NCI-H1436 treated with DMSO at 0.1 percent for 48 hours (cell line): ENCODE data around the gene ZCCHC14.
A peak's percentile ranks its signal among the peaks of the same experiment; 100 is the strongest.
"Not testable (repeated sequence)": the region's sequence is repeated elsewhere in the genome, so short reads cannot be mapped to it uniquely, and the experiment has no call there.

ENCODE experiments used
- DNase-seq: peaks from one replicate; lab custom pipeline; 2025; lab: John Stamatoyannopoulos, UW

The ZCCHC14 gene

DNA sequence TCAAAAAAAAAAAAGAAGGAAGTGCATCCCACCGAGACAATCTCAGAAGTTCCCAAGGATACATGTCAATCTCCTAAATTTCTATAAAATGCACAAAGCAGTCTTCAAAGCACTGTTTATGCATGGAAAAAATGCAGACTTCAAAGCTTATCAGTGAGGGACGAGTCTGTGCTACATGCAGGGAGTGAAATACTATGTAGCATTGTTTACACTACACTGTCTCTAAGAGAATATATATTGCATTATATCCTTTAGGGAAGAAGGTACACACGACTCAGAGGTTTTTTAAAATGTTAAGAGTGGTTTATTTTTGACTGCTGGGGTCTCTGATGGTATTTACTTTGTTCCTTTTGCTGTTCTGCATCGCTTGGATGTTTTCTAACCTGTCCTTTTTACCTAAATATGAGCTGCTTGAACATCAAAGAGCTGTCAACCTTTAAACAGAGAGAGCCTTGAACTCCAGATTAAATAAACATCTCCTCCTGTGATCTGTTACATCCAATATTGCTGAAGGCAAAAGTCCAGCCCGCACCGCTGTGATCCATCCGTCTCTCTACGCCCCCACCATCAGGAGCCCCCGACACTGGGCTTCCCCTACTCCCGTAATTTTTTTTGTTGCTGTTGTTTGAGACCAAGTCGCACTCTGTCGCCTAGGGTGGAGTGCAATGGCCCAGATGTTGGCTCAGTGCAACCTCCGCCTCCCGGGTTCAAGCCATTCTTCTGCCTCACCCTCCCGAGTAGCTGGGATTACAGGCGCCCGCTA lies 110.6 kb downstream of the ZCCHC14 start:
- no peak for DNase-seq

DNA sequence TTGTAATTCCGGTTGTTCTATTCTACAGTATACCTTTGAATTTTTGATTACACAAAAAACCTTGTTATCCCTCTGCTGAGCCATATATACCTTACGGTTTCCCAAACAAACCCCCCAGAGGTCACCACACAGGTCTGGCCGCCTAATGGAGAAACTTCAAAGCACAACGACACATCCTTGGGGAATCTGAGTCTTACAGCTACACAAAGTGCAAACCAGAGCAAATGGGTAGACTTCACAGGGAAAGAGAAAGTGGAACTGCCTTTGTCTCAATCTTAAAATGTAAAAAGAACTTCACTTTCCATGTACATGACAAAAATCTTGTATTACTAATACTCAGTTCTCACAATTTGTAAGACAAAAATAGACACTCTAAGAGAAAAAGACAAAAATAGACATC lies 111.9 kb downstream of the ZCCHC14 start:
- DNase-seq: no peak

DNA sequence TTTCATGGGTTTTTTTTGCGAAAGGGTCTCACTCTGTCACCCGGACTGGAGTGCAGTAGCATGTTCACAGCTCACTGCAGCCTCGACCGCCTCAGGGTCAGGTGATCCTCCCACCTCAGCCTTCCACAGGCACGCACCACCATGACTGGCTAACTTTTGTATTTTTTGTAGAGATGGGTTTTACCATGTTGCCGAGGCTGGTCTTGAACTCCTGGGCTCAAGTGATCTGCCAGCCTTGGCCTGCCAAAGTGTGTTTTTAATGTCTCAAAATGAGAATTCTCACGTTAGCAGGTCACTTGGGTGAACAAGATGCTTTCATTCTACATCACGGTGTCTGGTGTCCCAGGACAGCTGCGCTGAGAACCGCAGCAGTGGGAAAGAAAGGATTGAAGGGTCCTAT lies 112.4 kb downstream of the ZCCHC14 start:
- no peak for DNase-seq

DNA sequence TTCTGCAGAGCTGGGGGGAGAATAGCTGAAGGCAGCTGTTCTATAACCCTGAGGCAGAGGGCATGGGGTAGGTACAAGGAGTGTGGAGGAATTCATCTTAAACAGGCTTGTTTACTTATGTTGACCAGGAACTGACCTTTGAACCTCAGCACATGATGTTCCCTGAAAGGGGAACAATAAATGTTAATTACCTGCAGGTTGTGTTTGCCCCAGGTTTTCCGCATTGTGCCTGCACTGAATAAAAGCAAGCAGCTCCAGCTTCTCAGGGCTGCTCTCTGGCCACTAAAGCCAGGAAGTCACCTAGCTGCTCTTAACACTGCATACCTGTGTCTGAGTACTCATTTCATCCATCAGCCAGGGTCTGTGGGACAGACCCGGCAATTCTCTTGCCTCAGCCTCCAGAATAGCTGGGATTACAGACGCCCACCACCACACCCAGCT lies 113.5 kb downstream of the ZCCHC14 start:
- DNase-seq: not testable (repeated sequence)

DNA sequence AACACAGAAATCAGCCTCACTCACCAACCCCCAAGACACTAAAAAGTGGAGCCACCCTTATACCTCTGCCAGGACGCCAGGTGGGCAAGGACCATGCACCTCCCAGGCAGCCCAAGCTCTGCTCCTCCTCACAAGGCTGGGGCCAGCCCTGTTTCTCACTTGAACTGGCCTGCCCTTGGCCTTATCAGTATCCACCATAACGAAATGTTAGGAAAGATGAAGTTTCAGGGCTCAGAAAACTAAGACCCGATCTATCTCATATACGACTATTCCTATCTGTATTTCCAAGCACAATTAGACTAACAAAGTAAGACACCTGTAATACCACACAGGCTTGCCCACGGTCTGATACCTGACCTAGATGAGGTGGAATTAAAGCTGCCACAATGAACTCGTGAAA lies 116.2 kb downstream of the ZCCHC14 start:
- no peak for DNase-seq

DNA sequence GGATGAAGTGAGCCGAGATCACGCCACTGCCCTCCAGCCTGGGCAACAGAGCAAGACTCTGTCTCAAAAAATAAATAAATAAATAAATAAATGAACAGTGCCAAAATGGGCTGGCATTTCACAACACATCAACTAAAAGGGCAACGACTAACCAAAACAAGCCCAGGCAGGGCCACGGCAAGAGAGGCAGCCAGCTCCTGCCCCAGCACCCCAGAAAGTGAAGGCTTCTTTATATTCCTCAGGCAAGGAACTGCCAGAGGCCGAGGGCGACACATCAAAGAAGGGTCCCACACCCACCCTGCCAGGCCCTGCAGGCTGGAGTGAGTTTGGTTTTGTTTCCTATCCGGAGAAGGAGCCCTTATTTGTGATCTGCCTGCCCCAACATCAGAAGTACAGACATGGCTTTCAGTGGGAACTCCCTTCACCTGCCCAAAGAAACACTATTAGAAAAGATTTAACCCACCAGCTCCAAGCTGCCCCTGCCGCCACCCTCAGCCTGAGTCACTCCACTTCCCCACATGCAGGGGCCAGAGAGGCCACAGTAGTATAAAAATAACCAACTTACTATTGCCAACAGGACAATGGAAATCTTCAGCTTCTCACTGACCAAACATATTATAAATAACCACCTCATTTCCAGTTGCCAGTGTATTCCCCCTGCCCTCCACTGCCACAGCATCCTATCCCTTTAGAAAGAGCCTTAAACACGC lies 117.2 kb downstream of the ZCCHC14 start:
- no peak for DNase-seq

DNA sequence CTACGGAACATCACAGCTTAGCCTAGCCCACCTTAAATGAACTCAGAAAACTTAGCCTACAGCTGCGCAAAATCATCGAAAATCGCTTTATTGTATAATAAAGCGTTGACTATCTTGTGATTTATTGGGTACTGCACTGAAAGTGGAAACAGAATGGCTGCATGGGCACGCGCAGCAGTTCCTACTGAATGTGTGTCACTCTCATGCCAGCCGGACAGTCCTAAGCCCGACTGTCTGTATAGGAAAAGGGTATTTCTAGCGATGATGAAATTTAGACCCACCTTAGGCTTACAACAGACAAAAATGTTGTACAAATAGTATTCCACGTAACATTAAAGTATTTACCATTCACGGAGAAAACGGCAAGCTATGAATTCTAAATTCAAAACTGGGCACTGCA lies 118.5 kb downstream of the ZCCHC14 start:
- DNase-seq: no peak

DNA sequence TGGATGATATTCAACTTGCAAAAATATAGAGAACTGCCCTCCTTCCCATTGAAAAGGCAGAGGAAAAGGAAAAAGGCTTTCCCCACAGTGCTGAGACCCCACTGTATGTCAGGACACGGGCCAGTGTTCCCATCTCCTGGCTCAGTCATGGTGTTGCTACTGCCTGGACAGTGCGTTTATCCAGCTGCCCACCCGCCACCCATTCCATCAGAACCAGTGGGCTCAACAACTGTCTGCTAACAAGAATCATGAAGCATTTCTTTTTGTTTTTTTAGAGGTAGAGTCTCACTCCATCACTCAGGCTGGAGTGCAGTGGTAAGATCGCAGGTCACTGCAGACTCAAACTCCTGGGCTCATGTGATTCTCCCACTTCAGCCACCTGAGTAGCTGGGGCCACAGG lies 120.5 kb downstream of the ZCCHC14 start:
- no peak for DNase-seq

DNA sequence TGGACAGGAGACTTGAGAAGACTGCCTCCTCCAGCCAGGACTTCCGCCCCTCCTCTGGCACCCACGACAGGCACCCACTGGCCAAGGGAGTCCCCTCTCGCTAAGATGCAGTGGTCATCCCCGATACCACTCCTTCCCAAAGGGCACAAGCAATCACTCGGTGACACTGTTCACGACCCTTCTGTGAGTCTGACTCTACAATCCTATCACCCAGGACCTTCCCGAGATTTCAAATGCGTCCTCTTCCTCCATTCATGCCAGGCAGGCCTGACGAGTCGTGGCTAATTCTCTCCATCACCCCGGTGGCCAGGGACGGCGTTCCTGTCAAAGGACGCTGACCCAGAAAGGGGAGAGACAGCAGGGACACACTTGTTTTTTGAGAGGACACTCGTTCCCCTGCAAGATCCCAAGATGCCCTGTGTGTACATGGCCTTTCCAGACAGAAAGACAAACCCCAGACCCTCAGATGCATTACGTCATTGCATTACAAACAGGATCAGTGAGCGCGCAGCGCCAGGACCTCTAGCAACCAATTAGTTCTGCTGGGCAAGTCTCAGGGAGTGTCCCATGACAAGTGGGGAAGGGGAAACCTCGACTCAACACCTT lies 121.5 kb downstream of the ZCCHC14 start:
- no peak for DNase-seq

DNA sequence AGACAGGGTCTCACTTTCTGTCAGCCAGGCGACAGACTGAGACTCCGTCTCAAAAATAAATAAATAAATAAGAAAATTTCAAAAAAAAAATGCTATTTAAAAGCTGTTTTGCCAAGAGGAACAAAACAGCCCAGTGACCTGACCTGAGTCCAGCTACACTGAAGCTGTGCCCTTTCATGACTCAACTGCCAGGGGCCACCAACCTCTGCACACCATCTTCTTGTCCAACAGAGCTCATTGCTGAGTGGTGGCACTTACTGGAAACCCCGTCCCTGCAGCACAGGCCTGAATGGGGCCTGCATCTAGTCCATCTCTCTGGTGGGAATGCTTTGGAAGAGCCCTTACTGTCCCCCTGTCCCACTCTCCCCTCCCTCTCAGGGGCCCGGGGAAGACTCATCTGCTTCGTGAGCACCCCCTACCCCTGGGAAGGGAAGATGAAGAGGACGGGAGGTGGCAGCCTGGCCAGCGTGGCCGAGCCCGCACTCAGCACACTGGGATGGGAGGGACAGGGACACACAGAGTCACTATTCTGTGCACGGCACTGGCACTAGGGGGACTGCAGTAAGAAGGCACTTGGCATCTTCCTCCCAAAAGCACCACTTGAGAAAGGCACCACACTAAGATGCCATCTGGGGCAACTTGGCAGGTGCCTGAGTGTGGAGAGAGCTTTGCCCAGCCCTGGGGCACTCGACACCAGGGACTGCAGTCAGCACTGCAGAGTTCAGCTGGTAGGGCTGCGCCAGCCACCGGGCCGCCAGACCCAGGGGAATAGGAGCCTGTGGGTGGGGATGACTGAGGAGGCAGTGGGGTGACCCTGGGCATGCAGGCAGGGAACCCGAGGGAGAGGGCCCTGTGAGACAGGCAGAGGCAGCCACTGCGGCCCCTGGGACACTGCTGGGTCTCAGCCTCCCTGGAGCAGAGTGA lies 122.8 kb downstream of the ZCCHC14 start:
- no peak for DNase-seq

DNA sequence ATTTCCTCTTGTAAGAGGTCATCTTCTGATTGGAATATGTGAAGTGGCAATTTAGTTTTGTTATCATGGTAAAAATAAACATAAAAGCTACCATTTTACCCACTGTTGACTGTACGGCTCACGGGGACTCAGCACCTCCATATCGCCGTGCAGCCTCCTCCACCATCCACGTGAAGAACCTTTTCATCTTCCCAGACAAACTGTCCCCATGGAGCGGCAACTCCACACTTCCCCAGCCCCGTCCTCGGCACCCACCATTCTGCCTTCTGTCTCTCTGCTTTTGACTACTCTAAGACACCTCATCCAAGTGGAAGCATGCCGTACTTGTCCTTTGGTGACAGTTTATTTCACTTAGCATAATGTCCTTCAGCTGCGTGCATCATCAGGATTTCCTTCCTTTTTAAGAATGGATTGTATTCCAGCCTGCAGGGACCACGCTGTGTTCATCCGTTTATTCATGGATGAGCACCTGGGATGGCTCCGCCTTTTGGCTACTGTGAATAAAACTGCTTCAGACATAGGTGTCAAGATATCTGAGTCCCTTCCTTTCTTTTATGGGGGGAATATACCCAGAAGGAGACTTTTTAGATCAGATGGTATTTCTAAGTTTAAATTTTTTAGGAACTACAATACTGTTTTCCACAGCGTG lies 123.6 kb downstream of the ZCCHC14 start:
- no peak for DNase-seq

DNA sequence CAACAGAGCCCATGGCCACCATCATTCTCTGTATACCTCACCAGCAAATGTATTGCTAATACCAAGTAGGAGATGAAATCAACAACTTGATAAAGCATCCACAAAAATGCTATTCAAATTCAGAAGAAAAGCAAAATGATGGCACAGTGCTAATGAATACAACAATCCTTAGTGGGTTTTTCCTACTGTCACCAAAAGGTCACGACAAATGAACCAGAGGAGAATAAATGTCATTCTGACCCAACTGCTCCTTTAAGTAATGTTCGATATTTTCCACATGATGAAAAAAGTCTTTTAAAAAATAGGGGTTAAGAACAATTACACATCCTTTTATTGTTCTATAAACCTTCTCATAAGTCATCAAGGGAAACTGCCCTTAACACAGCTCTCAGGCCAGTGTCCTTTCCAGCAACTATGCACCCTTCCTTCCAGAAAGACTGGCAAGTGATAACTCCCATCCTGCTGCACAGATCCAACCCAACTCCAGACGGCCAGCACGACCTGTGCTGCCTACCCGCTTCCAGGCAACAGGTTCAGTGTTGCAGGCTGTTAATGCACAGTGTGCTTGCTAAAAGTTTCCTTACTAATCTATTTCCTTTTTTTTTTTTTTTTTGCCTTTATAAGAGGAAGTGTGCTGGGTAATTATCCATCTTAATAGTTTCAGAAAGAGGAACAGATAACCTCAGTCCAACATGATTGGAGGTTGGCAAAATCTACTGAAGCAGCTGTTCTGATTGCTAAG lies 124.6 kb downstream of the ZCCHC14 start:
- DNase-seq: no peak

DNA sequence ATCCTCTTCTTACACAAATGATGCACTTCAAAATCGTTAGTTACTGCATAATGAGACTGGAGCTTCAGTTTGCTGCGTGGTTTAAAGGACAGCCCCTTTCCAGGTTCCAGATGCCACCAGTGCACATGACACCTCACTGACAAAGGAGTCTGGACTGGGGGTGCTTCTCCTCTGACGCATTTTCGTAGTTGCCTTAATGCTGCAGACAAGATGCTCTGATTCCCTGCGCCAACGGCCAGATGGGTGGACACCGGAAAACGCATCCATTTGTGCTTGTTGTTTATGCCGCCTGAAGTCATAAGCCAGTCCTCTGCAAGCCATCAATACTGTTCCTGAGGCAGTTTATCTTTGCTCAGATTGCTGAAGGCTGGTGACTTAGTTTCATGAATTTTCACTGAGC lies 125.3 kb downstream of the ZCCHC14 start:
- peak; percentile 33 for DNase-seq

DNA sequence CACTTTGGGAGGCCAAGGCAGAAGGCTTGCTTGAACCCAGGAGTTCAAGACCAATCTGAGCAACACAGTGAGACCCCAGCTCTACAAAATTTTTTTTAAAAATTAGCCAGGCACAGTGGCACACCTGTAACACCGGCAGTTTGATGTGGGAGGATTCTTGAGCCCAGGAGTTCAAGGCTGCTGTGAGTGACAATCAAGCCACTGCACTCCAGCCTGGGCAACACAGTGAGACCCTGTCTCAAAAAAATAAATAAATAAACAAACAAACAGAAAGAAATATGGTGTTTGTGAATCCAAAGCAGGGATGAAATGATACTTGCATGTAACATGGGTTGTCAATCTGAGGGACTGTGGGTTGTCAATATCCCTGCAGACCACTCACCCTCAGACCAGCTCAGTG lies 125.9 kb downstream of the ZCCHC14 start:
- no peak for DNase-seq

DNA sequence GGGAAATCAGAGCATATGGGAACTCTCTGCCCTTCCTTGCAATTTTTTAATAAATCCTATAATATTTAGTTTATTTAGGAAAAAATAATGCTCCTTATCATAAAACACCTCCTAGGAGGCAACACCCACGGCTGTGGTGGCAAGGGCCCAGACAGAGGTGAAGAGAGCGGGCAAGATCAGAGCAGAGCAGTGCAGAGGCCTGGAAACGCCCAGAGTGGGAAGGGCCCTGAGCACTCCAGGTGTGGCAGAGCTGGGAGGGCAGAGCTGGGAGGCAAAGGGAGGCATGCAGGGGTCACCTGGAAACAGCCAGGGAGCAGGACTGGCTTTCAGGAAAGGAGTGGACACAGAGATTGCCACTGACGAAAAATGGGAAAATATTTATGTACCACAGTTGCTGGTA lies 126.5 kb downstream of the ZCCHC14 start:
- no peak for DNase-seq

DNA sequence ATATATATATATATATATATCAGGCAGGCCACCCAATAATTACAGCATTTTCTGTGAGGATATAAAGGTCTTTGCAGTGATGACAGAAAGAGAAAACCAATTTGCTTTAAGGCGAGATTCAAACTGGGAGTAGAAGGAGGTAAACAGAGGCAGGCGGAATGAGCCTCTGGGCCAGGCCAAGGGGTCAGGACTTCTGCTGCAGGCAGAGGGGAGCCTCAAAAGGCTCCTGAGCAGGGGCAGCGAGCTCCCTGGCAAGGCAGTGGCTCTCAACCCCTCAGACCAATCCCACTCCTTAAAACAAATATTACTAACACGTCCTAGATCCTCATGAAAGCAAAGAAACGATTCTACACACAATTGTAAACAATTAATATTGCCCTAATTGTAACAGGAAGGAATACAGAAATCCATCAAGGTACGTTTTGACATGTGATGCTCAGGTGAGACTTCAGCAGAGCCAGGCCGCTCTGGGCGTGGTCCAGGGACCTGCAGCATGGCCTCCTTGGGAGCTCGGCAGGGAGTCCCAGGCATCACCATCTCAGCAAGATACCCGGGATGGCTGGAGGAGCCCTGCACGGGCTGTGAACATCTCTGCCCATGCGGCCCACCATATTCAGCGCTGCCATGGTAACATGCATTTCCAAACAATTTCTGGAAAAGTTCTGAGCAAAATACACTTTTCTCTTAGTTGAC lies 127.7 kb downstream of the ZCCHC14 start:
- DNase-seq: no peak

DNA sequence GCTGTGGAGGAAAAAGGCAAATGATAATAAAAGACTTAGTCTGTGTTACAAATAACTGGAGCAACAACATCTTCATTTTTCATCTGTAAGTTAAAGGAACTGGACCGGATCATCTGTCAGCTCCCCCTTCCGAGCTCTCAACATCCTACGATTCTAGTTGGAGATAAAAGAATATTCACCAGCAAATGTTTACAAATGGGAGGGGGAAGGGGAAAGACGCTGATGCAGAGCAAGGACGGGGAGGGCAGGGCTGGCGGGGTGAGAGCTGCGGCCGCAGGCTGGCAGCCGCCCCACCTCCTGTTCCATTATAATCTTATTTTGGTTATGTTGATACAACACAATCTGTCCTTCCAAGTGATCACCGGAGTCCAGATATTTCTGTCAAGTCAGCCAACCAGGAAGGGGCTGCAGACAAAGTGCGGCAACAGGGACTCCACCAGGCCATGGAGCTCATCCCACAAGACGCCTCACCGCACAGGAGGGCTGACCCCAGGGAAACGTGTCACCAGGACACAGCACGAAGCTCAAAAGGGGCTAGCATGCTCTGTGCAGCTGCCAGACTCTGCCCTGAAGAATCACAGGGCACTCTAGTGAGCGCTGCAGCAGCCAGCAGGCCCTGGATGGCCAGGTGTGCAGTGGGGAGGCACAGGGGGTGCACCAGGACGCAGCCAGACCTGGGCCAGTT lies 128.9 kb downstream of the ZCCHC14 start:
- no peak for DNase-seq

DNA sequence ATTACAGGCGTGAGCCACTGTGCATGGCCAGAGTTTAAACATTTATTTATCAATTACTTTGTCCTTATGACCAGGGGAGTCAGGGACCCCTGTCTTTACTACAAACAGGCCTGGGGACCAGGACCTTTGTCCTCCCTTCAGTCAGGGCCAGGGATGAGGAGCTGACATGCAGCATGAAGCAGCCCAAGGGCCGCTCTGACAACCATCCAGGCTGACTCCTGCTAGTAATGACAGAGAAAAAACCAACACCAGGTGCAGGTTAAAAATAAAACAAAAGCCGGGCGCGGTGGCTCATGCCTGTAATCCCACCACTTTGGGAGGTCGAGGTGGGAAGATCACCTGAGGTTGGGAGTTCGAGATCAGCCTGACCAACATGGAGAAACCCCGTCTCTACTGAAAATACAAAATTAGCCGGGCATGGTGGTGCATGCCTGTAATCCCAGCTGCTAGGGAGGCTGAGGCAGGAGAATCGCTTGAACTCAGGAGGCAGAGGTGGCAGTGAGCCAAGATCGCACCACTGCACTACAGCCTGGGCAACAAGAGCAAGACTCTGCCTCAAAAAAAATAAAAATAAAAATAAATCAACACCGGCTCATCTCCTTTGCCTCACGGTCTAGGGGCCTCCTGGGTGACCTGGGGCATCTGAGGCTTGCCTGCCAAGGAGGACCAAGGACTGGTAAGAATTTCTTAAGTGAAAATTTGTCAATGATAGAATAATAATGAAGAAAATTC lies 129.8 kb downstream of the ZCCHC14 start:
- not testable (repeated sequence) for DNase-seq
